CD4-positive, alpha-beta T cell treated with Interleukin-10 for 1 hour (primary cell): ENCODE data around the gene AFAP1L2.
A peak's percentile ranks its signal among the peaks of the same experiment; 100 is the strongest.

ENCODE experiments used
- DNase-seq: peaks from one replicate; pipeline ENCODE4 v3.0.0-alpha.2; 2020

AFAP1L2 gene

DNA sequence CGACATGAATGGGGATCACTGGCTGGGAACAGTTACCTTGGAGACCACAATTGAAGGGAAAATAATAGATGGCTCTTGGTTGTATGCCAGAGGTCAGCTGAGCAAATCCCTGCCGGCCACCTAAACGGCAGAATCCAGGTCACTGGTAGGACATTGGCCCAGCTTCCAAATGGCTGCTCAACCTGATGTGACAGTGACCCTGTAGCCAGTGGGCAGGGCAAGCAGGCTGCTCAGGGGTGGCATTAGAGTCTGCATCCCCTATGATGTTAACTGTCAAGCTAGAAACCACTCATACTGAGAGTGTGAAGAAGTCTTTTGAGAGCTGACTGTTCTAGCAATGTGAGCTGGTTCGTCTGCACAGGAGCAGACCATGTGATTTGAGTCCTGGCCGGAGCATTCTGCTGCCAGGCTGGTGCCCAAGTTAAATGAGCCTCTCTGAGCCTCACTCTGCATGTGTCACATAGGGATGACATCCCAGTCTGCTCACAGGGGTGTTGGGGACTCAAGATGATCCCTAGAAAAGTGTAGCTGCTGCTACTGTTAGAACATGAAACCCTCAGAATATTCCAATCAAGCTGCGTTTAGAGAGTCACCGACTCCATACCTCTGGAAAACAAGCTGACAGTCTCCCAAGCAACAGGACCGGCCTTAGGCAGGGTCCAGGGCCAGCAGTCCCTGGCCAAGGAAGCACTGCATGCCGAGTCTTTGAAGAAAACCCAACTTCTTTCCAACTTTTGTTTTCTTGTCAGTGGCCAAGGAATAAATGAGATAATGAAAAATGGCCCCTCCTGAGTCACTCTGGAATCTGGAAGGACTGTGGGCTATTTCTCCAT is 95.6 kb downstream of the AFAP1L2 start:
- no peak for DNase-seq

DNA sequence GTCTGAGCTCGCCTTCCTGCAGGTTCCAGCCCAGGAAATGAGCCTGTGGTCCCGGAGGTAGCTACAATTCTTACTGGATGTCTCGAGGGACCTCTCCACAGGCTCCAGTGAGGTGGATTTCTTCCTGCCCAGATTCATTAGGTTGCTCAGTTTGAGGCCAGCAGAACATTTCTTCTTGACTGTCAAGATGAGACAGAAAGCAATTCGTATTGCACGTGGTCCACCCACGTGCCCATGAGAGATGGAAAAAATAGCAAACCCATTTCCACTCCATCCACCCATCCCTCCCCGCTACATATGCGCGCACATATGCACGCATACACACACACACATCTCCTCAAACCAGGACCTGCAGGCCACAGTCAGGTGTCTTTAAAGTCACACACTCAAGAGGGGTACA is 96.6 kb downstream of the AFAP1L2 start:
- no peak for DNase-seq

DNA sequence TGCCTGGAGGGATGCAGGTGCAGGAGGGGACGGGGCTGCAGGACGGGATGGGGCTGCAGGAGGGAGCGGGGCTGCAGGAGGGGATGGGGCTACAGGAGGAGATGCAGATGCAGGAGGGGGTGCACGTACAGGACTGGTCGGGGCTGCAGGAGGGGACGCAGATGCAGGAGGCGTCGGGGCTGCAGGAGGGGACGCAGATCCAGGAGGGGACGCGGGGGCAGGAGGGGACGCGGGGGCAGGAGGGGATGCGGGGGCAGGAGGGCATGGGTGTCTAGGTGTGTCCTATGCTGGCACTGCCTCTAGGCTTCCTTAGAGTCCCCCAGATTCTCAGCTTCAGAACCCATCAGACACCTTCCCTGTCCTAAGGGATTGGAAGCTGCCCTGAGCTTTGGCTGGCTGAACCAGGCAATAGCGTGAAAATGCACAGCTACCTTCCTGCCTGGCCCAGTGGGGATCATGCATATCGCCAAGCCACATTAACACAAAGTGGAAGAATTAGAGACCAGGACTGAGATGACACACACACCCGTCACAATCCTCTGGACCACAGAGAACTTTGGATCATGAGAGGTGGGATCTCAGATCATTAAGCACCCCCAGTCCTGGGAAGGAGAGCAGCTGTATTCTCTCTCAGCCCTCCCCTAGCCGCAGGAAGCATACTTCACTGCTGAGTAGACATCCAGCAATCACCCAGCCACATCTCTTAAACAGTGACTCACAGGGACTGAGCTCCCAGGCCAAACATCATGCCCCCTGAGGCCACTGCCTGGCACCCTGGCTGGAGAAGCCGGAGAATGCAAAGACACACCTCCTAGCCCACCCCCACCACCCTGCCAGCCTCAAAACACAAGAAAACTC is 98.0 kb downstream of the AFAP1L2 start:
- no peak for DNase-seq

DNA sequence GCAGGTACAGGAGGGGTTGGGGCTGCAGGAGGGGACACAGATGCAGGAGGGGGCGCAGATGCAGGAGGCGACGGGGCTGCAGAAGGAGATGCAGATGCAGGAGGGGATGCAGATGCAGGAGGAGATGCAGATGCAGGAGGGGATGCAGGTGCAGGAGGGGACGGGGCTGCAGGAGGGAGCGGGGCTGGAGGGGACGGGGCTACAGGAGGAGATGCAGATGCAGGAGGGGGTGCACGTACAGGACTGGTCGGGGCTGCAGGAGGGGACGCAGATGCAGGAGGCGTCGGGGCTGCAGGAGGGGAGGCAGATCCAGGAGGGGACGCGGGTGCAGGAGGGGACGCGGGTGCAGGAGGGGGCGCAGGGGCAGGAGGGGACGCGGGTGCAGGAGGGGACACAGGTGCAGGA is 98.8 kb downstream of the AFAP1L2 start:
- DNase-seq = no peak

DNA sequence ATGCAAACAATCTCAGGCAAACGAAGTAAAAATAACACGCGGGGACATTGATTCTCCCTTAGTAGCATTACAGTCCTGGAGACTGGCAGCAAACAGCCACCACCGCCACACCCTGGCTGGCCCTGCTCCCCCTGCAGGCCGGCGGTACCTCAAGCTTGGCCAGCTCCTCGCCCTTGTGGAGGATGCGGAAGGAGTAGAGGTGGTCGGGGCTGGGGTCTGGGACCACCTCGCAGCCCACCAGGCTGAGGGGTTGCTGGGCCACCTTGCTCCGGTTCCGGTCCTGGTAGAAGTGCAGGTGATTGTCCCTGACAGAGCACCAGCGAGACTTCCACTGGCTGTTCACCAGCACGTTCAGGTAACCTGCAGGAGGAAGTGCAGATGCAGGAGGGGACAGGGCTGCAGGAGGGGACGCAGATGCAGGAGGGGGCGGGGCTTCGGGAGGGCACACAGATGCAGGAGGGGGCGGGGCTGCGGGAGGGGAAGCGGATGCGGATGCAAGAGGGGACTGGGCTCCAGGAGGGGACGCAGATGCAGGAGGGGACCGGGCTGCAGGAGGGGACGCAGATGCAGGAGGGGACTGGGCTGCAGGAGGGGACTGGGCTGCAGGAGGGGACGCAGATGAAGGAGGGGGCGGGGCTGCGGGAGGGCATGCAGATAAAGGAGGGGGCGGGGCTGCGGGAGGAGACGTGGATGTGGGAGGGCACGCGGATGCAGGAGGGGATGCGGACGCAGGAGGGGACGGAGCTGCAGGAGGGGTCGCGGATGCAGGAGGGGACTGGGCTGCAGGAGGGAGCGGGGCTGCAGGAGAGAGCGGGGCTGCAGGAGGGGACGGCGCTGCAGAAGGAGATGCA is 99.5 kb downstream of the AFAP1L2 start:
- DNase-seq = peak; percentile 60

DNA sequence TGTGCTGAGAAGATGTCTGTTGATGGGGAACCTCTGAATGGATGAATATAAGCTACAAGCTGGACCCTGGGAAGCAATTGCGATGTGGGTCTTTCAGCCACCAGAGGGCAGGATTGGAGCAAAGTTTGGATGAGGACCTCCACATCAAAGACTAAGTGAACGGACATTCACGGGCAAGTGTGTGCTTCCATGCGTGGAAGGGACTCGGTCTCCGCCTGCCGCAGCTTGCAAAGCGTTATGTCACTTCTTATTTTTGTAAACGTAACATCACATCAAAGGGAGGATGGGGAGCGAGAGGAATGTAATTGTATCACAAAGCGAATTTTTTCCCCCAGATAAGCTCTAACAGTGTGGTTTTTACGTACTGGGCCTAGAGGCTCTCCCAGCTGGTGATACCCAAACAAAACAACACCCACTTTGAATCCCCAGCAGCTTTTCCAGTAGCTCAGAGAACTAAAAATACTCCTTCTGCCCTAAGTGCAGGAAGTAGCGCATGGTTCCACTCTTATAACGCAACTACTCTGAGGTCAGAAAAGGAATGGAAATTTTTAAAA is 100.2 kb downstream of the AFAP1L2 start:
- peak; percentile 77 for DNase-seq

DNA sequence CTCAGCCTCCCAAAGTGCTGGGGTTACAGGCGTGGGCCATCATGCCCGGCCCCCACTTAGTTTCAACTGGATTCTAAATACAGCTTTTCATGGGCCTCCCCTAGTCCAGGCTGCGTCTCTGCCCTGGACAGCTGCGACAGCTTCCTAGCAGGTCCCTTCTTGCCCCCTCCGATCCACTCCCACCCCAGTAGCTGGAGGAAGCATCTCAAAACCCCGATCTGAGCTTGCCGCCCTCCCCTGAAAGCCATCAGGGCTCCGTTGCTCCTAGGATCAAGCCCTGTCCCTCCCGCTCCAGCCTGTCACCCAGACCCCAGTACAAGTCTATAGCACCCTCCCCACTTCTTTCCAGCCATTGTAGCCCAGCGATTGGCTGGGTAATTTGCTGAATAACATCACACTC is 100.7 kb downstream of the AFAP1L2 start:
- no peak for DNase-seq

DNA sequence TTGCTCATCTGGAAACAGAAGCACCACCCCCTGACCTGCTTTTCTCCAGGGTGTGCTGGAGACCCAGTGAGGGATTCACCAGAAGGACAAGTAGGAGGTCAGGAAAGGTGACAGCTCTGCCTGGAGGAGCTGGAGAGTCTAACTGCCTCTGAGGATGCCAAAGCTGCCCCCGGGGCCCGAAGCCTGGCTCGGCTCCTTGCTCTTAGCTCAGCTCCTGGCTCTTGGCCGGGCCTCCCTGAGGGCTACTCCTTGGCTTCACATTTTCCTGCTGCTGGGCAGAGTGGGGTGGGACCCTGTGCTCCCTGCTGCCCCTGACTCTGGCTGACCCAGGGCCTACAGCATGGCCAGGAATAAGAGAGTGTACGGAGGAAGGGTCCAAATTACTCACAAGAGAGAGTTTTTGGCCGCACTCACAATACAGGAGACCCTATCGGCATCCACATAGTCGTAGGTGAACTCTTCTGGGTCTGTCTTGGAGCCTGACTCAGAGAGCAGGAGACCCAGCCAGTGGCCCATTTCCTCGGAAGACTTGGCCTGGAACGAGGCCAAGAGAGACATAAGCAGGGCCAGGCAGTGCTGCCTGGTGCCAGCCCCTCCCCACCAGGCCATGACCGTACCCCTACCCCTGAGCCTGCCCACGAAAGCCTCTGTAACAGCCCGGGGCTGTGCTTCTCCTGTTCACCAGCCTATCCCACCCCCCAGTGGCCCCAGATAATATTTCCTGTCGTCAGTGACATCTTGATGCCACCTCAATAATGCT is 102.2 kb downstream of the AFAP1L2 start:
- no peak for DNase-seq

DNA sequence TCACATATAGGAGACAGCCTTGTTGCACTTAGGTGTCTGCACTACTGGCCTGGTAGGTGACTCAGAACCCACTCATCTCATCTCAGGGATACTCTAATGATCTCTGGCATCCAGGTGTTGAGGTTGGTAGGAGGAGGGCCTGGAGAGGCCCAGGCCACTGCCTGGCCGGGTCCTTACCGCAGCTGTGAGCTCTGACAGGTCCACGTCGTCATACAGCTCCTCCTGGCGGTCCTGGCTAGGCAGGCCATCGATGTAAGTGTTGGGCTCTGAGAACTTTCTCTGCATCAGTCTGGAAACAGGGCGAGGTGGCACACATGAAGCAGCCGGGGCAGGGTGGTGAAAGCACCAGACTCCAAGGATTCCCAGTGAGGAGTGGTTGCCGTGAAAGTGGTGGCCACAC is 103.1 kb downstream of the AFAP1L2 start:
- DNase-seq = no peak

DNA sequence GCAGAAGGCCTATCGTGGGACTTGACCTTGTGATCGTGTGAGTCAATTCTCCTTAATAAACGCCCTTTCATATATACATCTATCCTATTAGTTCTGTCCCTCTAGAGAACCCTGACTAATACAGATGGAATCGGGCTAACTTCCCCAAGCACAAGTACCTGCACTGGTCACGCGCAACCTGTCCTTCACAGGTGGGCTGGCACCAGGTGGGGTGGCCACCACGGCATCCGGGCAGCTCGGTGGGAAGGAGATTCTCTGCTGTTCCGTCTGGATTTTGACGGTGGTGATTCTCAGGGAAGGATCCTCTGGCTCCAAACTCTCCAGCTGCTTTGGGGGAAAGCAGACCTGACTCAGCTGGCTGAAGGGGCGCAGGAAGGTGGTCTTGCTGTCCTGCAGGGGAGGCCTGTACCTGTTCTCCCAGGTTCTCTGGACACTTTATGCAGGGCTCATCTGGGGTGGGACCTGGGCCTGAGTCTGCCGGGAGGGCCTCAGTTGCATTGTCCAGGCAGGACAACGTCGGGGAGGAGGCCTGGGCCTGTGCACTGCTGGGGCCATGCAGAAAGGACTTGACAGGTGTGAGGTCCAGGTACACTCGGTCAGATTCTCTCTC is 104.2 kb downstream of the AFAP1L2 start:
- no peak for DNase-seq

DNA sequence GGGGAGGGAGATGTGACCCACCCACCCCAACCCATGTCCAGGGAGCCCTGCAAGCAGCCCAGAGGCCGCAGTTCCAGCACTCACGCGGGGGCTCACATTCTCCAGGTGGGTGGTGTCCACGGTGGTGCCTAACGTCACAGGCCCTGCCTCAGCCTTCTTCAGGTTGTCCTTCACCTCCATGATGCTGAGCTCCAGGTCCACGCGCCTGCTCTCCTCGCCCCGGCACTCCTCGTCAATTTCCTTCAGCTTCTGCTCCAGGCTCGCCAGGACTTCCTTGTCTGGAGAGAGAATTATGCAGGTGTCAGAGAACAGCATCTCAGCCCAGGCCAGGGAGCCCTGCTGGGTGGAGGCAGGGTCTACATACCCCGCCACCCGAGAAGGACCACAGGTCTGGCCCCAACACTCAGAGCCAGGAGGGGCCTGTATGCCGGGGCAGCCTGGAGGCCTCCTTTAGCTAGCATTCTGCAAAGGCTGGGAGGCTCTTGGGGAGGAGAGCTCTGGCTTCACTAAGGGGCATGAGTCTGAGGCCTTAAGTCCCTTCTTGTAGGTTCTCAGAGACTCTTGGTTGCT is 107.1 kb downstream of the AFAP1L2 start:
- no peak for DNase-seq

DNA sequence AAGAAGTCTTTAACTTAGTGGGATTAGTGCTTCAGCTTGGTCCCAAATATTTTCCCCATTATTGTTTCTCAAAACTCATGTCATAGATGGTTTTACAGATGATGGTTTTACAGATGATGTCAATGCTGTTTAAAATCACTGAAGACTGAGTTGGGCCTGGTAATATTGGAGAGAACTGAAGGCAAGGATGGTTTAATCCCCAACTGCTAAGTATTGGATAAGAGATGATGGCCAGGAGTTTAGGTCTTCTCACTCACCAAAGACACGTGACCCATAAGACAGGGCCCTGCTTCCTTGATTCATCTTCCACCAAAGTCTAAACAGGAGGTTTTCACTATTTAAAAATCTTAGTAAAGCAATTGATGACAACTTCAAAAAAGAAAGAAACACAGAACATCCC is 108.9 kb downstream of the AFAP1L2 start:
- DNase-seq = no peak

DNA sequence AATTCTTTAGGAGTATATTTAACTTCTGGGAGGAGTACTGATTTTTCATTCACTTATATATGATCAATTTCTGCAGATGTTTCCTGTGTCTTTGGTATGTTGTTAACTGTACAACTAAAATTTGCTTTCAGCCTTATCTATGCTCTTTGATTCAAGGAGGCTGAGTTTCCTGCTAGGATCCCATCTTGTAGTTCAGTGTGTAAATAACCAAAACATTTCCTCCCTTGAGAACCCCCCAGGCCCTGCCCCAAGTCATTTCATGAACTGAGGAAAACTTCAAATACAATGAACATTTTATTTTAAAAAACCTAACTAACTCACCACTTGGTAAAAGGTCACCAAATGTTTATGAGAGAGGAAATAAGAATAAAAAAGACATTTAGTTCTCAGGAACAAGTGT is 109.8 kb downstream of the AFAP1L2 start:
- DNase-seq = no peak

DNA sequence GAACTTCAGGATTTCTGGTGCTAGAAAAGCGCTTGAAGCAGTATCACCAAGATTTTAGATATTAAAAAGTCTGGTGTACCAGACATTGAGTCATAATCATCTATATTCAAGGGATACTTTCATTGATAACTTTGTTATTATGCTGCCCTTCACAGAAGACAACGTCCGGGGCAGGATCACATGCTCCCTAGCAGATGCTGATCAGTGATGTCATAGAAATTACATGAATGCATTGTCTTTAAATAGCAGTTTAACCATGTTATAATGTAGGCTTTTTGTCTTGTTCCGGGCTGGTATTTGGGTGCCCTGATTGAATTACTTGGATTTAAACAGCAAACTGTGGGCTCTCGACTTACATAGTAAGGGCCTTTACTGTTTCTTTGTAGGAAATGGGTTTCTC is 111.2 kb downstream of the AFAP1L2 start:
- no peak for DNase-seq

DNA sequence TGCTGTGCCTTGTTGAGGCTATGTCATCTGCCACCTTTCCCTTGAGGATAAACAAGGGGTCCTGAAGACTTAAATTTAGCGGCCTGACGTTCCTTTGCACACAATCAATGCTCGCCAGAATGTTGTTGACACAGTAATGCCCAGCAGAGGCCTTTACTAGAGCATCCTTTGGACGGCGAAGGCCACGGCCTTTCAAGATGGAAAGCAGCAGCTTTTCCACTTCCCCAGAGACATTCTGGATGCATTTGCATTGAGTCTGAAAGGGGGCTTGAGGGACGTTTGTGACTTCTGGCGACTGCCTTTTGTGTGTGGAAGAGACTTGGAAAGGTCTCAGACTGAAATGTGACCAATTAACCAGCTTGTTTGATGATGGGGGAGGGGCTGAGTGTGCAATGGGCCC is 112.8 kb downstream of the AFAP1L2 start:
- DNase-seq = no peak

DNA sequence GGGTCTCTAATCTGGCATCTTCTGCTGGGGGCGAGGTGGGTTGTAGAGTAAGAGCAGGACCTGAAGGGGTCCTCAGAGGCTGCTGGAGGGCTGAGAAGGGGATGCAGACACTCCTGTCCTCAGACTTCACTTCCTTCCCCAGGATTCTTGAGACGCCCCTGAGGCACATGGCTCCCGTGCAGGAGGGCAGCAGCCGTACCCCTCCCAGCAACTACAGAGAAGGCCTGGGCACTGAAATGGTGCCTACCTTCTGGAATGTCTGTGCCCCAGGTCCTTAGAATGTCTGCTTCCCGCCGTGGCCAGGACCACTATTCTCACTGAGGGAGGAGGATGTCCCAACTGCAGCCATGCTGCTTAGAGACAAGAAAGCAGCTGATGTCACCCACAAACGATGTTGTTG is 113.2 kb downstream of the AFAP1L2 start:
- DNase-seq = no peak

DNA sequence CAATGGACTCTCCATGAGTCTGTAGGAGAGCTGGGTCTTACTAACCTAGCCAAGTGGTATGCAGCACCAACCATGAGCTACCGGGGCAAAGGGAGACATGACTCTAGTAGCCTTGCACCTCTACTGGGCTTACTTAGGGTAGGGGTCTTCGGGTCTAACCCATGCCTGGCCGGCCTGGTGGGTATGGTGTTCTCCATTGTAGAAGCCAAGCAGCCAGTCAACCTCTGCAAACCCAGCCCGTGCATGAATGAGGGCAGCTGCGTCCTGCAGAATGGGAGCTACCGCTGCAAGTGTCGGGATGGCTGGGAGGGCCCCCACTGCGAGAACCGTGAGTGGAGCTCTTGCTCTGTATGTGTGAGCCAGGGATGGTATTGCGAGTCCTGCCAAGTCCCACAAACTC is 114.3 kb downstream of the AFAP1L2 start:
- DNase-seq = no peak

DNA sequence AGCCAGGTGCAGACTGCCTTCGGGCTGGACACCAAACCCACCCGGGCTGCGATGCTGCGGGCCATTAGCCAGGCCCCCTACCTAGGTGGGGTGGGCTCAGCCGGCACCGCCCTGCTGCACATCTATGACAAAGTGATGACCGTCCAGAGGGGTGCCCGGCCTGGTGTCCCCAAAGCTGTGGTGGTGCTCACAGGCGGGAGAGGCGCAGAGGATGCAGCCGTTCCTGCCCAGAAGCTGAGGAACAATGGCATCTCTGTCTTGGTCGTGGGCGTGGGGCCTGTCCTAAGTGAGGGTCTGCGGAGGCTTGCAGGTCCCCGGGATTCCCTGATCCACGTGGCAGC is 115.2 kb downstream of the AFAP1L2 start:
- no peak for DNase-seq

DNA sequence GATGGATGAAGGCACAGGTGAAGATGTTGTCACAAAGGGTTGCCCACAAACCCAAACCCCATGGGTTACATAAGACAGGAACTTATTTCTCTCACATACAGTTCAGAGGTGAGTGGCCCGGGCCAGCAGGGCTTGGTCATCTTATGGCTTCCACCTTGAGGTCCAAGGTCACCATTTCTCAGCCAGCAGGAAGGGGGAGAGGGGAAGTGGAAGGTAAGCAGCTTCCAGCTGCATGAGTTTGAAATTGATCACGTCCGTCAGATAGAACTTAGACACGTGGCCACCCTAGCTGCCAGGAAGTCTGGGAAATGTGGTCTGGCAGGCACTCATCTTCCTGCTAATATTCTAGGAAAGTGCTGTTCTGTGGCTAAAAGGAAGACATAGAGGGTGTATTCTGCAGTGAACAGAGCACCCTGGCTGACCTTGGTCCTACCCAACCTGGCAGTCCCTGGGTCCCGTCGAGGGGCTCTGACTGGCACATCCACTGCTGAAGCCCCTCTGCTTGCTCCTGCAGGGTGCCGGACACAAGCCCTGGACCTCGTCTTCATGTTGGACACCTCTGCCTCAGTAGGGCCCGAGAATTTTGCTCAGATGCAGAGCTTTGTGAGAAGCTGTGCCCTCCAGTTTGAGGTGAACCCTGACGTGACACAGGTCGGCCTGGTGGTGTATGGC is 115.7 kb downstream of the AFAP1L2 start:
- no peak for DNase-seq

DNA sequence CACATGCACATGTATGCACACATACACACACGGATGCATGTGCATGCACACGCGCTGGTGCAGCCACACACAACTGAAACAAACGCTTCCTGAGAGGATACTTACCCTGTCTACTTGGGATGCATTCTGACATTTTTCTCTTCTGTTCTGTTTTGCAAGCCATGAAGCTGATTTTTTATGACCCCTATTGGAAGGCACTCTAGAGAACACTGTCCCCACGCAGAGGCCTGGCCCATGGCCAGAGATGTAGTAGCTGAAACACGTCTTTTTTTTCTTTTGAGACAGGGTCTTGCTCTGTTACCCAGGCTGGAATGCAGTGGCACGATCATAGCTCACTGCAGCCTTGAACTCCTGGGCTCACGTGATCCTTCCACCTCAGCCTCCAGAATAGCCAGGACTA is 117.4 kb downstream of the AFAP1L2 start:
- no peak for DNase-seq

DNA sequence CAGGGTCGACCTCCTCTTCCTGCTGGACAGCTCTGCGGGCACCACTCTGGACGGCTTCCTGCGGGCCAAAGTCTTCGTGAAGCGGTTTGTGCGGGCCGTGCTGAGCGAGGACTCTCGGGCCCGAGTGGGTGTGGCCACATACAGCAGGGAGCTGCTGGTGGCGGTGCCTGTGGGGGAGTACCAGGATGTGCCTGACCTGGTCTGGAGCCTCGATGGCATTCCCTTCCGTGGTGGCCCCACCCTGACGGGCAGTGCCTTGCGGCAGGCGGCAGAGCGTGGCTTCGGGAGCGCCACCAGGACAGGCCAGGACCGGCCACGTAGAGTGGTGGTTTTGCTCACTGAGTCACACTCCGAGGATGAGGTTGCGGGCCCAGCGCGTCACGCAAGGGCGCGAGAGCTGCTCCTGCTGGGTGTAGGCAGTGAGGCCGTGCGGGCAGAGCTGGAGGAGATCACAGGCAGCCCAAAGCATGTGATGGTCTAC is 118.3 kb downstream of the AFAP1L2 start:
- DNase-seq = no peak
